BLaER1 (cell line): ENCODE results near the gene OARD1.
A peak's percentile ranks its signal among the peaks of the same experiment; 100 is the strongest.

Experiments
- H3K27ac ChIP-seq: shearing (Covaris generic); formaldehyde crosslinking; 2 replicates; pipeline ENCODE4 v1.8.1; 2022
- H3K27me3 ChIP-seq: shearing (Covaris generic); formaldehyde crosslinking; 2 replicates; pipeline ENCODE4 v1.8.1; 2022
- H3K36me3 ChIP-seq: shearing (Covaris generic); formaldehyde crosslinking; 2 replicates; pipeline ENCODE4 v1.8.1; 2022
- H3K4me1 ChIP-seq: shearing (Covaris generic); formaldehyde crosslinking; 2 replicates; pipeline ENCODE4 v1.8.1; 2022
- H3K4me2 ChIP-seq: shearing (Covaris generic); formaldehyde crosslinking; 2 replicates; pipeline ENCODE4 v1.8.1; 2022
- H3K4me3 ChIP-seq: shearing (Covaris generic); formaldehyde crosslinking; 2 replicates; pipeline ENCODE4 v1.8.1; 2022
- H3K9ac ChIP-seq: shearing (Covaris generic); formaldehyde crosslinking; 2 replicates; pipeline ENCODE4 v1.8.1; 2022
- H3K9me3 ChIP-seq: shearing (Covaris generic); formaldehyde crosslinking; 2 replicates; pipeline ENCODE4 v1.8.1; 2022
- H4K20me1 ChIP-seq: shearing (Covaris generic); formaldehyde crosslinking; 2 replicates; pipeline ENCODE4 v1.8.1; 2022
- Cebpa-rat ChIP-seq: shearing (Covaris generic); IDR thresholded peaks from 2 replicates; pipeline ENCODE4 v1.8.1; 2022

Gene OARD1

DNA sequence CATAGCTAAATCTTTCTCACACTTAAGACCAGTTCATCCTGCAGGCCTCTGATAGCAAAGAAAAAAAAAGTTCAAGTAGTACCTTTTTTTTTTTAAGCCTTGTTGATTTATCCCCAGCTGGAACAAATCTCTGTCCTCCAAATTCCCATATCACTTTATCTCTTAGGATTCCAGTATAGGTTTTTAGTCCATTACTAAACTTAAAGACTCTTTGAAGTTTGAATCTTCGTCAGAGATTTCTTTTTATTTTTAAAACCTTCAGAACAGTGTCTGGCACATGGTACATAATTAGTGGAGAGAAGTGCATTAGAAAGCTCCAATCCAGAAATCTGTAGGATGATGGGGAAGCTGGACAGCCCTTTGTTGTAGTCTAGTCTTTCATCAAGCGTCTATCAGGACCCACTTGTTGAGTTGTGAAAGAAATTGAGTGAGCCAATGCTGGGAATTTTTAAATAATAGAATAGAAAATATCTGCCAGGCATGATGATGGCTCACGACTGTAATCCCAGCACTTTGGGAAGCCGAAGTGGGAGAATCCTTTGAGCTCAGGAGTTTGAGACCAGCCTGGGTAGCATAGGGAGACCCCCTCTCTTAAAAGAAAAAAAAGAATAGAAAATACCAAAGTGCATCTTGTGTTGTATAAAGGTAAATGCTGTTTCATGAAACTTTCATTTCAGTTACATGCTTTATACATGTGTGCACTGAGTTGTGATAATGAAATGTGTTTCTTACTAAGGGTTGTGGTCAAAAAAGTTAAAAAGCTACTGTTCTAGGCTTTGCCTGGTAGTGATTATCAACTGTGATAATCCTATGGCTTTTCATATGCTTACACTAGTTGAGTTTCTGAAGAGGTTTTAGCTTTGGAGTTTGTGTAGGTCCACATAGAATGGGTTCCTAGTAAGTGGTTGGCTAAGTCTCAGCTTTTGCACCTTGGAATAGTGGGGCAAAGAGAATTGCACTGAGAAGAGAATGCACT is 3.8 kb upstream of the OARD1 start:
- no peak overlapping the region for H3K27ac ChIP-seq
- peaks cover 79% of the 10 kb centered on the region for H4K20me1 ChIP-seq
- no peaks in the 10 kb centered on the region for H3K9me3 ChIP-seq
- peak overlapping the region; percentile 97 for H3K4me2 ChIP-seq
- no peak overlapping the region for H3K9ac ChIP-seq
- no peak overlapping the region for H3K4me3 ChIP-seq
- peaks cover 39% of the 10 kb centered on the region for H3K36me3 ChIP-seq
- no peaks in the 10 kb centered on the region for H3K27me3 ChIP-seq
- H3K4me1 ChIP-seq = peaks cover 72% of the 10 kb centered on the region
- no peak for TF ChIP-seq Cebpa-rat

DNA sequence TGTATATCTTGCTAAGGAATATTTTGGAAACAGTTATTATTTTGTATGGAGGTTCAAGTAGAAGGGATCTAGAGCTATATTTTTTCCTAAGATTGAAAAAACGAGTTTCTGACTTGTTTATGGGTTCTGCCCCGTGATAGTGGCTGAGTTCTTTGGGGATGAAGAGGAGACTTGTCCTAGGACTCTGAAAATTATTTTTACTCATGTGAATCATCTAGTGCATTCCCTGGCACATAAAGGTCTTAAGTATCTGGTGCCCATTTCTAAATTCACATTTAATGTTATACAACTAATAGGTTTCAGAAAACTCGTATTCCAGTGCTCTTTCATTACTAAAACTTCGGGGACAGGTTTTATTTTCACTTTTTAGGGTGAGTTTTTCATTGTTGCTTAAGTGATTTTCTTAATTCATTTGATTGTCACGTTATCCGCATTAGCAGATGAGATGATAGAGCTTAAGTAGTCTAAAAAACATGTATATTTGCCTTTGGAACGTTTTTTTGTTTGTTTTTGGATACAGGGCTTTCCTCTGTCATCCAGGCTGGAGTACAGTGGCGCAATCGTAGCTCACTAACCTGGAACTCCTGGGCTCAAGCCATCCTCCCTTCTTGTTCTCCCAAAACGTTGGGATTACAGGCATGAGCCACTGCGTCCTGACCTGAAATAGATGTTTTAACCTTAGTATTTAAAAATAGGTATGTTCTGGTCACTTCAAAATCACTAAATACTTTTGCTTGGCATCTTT is 2.7 kb upstream of the OARD1 start:
- Histone ChIP-seq H3K27ac (peak overlapping the region; percentile 99; the same call in 1 of the 2 replicates), H3K9me3 (no peaks in the 10 kb centered on the region), H3K4me2 (peak overlapping the region; percentile 97), H3K4me3 (peak overlapping the region; percentile 93), H3K36me3 (peaks cover 28% of the 10 kb centered on the region), H3K4me1 (peaks cover 69% of the 10 kb centered on the region), H3K9ac (peak overlapping the region; percentile 97), H4K20me1 (peaks cover 68% of the 10 kb centered on the region), H3K27me3 (no peaks in the 10 kb centered on the region)
- no peak for TF ChIP-seq Cebpa-rat

DNA sequence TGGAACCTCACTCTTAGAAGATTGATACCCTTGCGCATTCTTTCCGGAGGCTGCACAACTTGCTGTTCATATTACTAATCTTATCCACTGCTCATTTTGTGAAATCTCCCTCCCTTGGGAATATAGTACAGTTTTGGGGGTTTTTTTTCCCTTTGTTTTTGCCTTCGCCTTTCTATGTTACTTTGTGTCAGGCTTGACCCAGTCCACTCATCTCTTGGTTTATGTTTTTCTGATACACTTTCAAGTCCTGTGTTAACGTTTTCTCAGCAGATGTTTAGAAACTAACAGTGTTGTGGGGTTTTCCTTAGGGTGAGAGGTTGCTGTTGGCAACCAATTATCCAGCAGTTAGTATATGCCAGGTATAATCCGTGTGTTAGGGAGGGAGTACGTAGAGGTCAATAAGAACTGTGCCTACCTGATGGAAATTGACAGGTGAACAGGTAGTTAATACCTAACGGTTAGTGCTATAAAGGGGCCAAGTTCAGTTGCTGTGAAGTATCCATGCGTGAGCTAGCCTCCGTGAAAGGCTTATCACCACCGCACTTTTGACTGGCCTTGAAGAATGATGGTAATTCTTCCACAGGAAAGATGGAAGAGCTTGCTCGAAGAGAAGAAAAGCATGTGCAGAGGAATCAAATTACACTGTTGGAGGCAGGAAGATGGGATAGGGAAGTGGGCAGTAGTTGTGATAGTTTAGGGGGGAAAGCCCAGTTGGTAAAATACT is 2.0 kb upstream of the OARD1 start:
- peak overlapping the region; percentile 99 for H3K27ac ChIP-seq
- no peaks in the 10 kb centered on the region for H3K9me3 ChIP-seq
- peaks cover 62% of the 10 kb centered on the region for H3K4me1 ChIP-seq

GRCh38 chr6:41073203-41073967 is 1.2 kb upstream of the OARD1 start:
- Histone ChIP-seq H3K9me3 (no peaks in the 10 kb centered on the region), H3K27ac (peak overlapping the region; percentile 99), H3K9ac (peak overlapping the region; percentile 97), H4K20me1 (peaks cover 53% of the 10 kb centered on the region), H3K4me1 (peaks cover 54% of the 10 kb centered on the region), H3K4me2 (peak overlapping the region; percentile 97), H3K4me3 (peak overlapping the region; percentile 93), H3K27me3 (no peaks in the 10 kb centered on the region), H3K36me3 (peaks cover 17% of the 10 kb centered on the region; the same call in 1 of the 2 replicates)
- TF ChIP-seq Cebpa-rat = no peak

More for the DNA sequence above, 2.0 kb upstream of the OARD1 start:
- H3K9ac ChIP-seq = peak overlapping the region; percentile 97
- TF ChIP-seq Cebpa-rat = no peak
- H3K4me3 ChIP-seq = peak overlapping the region; percentile 93
- H4K20me1 ChIP-seq = peaks cover 61% of the 10 kb centered on the region
- peaks cover 21% of the 10 kb centered on the region for H3K36me3 ChIP-seq
- no peaks in the 10 kb centered on the region for H3K27me3 ChIP-seq
- H3K4me2 ChIP-seq = peak overlapping the region; percentile 97

GRCh38 chr6:41072836-41073202 is 663 bp upstream of the OARD1 start, which contains the start of gene NFYA:
Gene NFYA, plus strand, starts transcription at chr6:41072974. Its CDS starts 6,116 bp downstream, at chr6:41079090.
- no peak for TF ChIP-seq Cebpa-rat
- Histone ChIP-seq H3K9ac (peak within 1 kb of the TSS; percentile 97), H3K9me3 (no peaks in the 10 kb centered on the region), H3K27ac (peak within 1 kb of the TSS; percentile 99), H4K20me1 (peaks cover 48% of the 10 kb centered on the region), H3K4me1 (peaks cover 49% of the 10 kb centered on the region), H3K27me3 (no peaks in the 10 kb centered on the region), H3K4me2 (peak within 1 kb of the TSS; percentile 97), H3K36me3 (peaks cover 22% of the 10 kb centered on the region; the same call in 1 of the 2 replicates), H3K4me3 (peak within 1 kb of the TSS; percentile 93)

DNA sequence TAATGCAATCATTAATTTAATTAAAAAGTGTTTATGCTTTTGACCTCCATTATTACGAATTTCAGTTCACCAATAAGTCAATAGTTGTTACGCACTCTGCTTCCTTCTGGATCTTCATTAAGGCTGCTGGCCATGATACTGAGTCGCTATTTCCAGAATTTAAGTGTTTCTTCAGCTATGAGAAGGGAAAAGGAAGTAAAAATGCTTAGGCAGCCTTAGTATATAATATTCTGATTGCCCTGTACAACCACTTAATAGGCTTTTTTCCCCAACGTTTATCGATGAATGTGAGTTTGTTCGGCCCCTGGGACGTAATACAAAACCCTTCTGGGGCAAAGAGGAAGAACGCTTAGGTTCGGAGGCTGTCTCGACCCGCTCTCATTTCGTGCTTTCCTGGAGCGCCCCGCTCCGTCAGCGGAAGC is 644 bp downstream of the OARD1 start:
- TF ChIP-seq Cebpa-rat = no peak
- Histone ChIP-seq H3K27ac (peak overlapping the region; percentile 99), H3K9me3 (no peaks in the 10 kb centered on the region), H3K4me1 (peaks cover 37% of the 10 kb centered on the region), H3K36me3 (peaks cover 23% of the 10 kb centered on the region), H3K9ac (peak overlapping the region; percentile 97), H3K4me2 (peak overlapping the region; percentile 85), H4K20me1 (peaks cover 35% of the 10 kb centered on the region), H3K4me3 (peak overlapping the region; percentile 93), H3K27me3 (no peaks in the 10 kb centered on the region)

DNA sequence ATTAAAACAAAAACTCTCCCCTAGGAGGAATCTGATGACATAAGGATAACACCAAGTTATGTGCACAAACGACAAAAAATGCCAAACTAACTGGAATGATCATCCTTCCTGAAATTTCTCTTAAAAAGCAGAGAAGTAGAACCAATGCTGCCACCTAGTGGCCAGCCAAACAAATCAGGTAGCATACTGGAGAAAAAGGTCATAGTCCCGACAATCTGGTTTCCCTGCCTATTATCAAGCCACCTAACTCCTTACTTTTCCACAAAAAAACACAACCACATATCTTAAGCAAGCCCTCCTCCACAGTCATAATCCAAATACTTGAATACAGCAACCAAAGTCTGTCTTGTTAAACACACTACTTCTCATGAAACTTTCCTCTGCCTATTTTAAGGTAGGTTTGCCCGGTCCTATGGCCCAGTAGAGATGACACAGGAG is 5.3 kb downstream of the OARD1 start:
- H3K9ac ChIP-seq = no peak overlapping the region
- H3K9me3 ChIP-seq = no peaks in the 10 kb centered on the region
- H4K20me1 ChIP-seq = no peaks in the 10 kb centered on the region
- H3K4me2 ChIP-seq = no peak overlapping the region
- peaks cover 33% of the 10 kb centered on the region for H3K36me3 ChIP-seq
- no peak overlapping the region for H3K4me3 ChIP-seq
- no peak overlapping the region for H3K27ac ChIP-seq
- peaks cover 22% of the 10 kb centered on the region for H3K4me1 ChIP-seq
- no peak for TF ChIP-seq Cebpa-rat
- no peaks in the 10 kb centered on the region for H3K27me3 ChIP-seq

GRCh38 chr6:41065550-41066026 is 6.6 kb downstream of the OARD1 start:
- Histone ChIP-seq H3K27ac (no peak overlapping the region), H3K4me1 (peaks cover 15% of the 10 kb centered on the region), H3K9ac (no peak overlapping the region), H3K36me3 (peaks cover 40% of the 10 kb centered on the region), H4K20me1 (no peaks in the 10 kb centered on the region), H3K27me3 (no peaks in the 10 kb centered on the region), H3K9me3 (no peaks in the 10 kb centered on the region), H3K4me3 (no peak overlapping the region), H3K4me2 (no peak overlapping the region)
- TF ChIP-seq Cebpa-rat = no peak
